ENCODE results near the gene RGS7.
A peak's percentile ranks its signal among the peaks of the same experiment; 100 is the strongest.
"Not testable (repeated sequence)": the region's sequence is repeated elsewhere in the genome, so short reads cannot be mapped to it uniquely, and the experiment has no call there.

RGS7 gene

GRCh38 chr1:240776237-240776636 is 580.8 kb downstream of the RGS7 start:
- no peak for DNase-seq (ENCODE audit: low spot score)

- DNase-seq (ENCODE audit: low spot score) = no peak
Observed at GRCh38 chr1:240772131-240772530, 584.9 kb downstream of the RGS7 start.

GRCh38 chr1:240771450-240771849 is 585.6 kb downstream of the RGS7 start:
- no peak for DNase-seq (ENCODE audit: low spot score)

- DNase-seq (ENCODE audit: low spot score) = peak; percentile 18
Observed at GRCh38 chr1:240768979-240769378, 588.0 kb downstream of the RGS7 start.

GRCh38 chr1:240766831-240767230 is 590.2 kb downstream of the RGS7 start:
- no peak for DNase-seq (ENCODE audit: low spot score)

GRCh38 chr1:240765732-240766363 is 591.2 kb downstream of the RGS7 start:
- no peak for DNase-seq (ENCODE audit: low spot score)

GRCh38 chr1:240763771-240764170 is 593.2 kb downstream of the RGS7 start:
- DNase-seq (ENCODE audit: low spot score) = no peak

- DNase-seq (ENCODE audit: low spot score) = not testable (repeated sequence)
Observed at GRCh38 chr1:240763095-240763494, 593.9 kb downstream of the RGS7 start.

- DNase-seq (ENCODE audit: low spot score) = not testable (repeated sequence)
Observed at GRCh38 chr1:240762471-240762987, 594.5 kb downstream of the RGS7 start.

- DNase-seq (ENCODE audit: low spot score) = not testable (repeated sequence)
Observed at GRCh38 chr1:240758777-240759176, 598.2 kb downstream of the RGS7 start.

GRCh38 chr1:240758296-240758695 is 598.7 kb downstream of the RGS7 start:
- DNase-seq (ENCODE audit: low spot score) = no peak

GRCh38 chr1:240747907-240748306 is 609.1 kb downstream of the RGS7 start:
- DNase-seq (ENCODE audit: low spot score) = no peak

- no peak for DNase-seq (ENCODE audit: low spot score)
Observed at GRCh38 chr1:240743705-240744104, 613.3 kb downstream of the RGS7 start.

- no peak for DNase-seq (ENCODE audit: low spot score)
Observed at GRCh38 chr1:240739754-240740153, 617.3 kb downstream of the RGS7 start.

- DNase-seq (ENCODE audit: low spot score) = no peak
Observed at GRCh38 chr1:240739139-240739538, 617.9 kb downstream of the RGS7 start.

GRCh38 chr1:240737766-240738265 is 619.2 kb downstream of the RGS7 start:
- DNase-seq (ENCODE audit: low spot score) = no peak

GRCh38 chr1:240737298-240737697 is 619.7 kb downstream of the RGS7 start:
- DNase-seq (ENCODE audit: low spot score) = no peak

GRCh38 chr1:240734705-240735104 is 622.3 kb downstream of the RGS7 start:
- not testable (repeated sequence) for DNase-seq (ENCODE audit: low spot score)

- no peak for DNase-seq (ENCODE audit: low spot score)
Observed at GRCh38 chr1:240734001-240734400, 623.0 kb downstream of the RGS7 start.

- peak; percentile 23 for DNase-seq (ENCODE audit: low spot score)
Observed at GRCh38 chr1:240732390-240732789, 624.6 kb downstream of the RGS7 start.

Data from putamen (tissue), 1 donor.